ENCODE measurements around the gene UQCC3. TPM values are rescaled to one million over a fixed set of nuclear protein-coding genes. Genes with fewer than 3 reads are reported as not detected.
A peak's percentile ranks its signal among the peaks of the same experiment; 100 is the strongest.
"Not testable (repeated sequence)": the region's sequence is repeated elsewhere in the genome, so short reads cannot be mapped to it uniquely, and the experiment has no call there.

The UQCC3 gene
- total RNA-seq, 1 experiment from 2014 or later = 23.0 TPM

DNA sequence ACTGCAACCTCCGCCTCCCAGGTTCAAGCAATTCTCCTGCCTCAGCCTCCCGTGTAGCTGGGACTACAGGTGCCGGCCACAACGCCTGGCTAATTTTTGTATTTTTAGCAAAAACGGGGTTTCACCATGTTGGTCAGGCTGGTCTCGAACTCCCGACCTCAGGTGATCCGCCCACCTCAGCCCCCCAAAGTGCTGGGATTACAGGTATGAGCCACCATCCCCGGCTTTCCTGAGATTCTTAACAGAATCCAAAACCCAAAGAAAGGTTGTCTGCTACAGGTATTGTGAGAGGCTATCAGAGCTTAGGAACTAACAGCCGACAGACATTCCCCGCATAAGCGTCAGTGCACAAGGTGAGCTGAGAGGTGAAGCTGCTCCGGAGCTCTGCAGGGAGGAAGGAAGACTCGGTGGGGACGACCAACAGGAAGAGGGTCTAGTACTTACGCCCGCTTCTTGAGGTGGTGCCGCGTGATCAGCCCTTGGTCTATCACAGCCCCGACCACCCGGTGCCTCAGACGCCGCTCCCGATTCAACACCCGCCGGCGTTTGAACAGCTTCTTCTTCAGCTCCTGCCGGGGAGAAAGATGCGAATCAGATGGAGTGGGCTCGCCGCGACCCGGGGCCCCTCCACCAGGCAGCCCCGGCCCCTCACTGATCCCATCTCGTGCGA is 6.9 kb upstream of the UQCC3 start:
- in situ Hi-C loops (cut with HindIII; ENCODE audit: low sequenced_read_pairs) = no loop called here

GRCh38 chr11:62665075-62665598 is 6.3 kb upstream of the UQCC3 start, which contains the start of the genes C11orf98 and CSKMT:
TSS of gene C11orf98 (minus strand) at chr11:62665210. CDS start at chr11:62665169, 41 bp downstream.
TSS of gene CSKMT (plus strand) at chr11:62665312. CDS start at chr11:62665880, 568 bp downstream.
- peak; percentile 95 for DNase-seq (ENCODE audit: low spot score)
- in situ Hi-C loops (cut with HindIII; ENCODE audit: low sequenced_read_pairs) = no loop called here

More for the DNA sequence above, 6.9 kb upstream of the UQCC3 start:
- peak; percentile 71 for DNase-seq (ENCODE audit: low spot score)

DNA sequence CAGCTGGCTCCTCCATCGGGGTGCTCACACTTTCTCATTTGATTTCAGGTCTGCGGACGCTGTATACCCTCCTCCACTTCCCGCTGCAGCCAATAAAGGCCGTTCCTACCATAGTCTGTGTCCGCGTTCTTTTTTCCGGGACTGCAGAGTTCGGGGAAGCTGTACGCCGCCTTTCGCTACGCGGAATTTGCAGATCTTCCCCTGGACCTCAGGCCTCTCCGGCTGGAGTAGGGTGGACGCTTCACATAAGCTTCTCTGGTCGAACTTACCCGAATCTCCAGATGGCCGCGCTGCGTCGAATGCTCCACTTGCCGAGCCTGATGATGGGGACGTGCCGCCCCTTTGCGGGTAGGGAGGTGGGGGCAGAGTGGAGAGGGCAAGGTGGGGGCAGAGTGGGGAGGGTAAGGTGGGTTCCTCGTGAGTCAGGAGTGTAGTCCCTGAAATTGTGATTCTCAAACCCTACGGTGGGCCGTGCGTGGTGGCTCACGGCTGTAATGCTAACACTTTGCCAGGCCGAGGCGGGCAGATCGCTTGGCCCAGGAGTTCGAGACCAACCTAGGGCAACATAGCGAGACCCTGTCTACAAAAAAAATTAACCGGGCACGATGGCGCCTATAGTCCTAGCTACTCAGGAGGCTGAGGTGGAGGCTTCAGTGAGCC is 5.7 kb upstream of the UQCC3 start:
- peak; percentile 71 for DNase-seq (ENCODE audit: low spot score)
- in situ Hi-C loops (cut with HindIII; ENCODE audit: low sequenced_read_pairs) = no loop called here

- DNase-seq (ENCODE audit: low spot score) = no peak
- in situ Hi-C loops (cut with HindIII; ENCODE audit: low sequenced_read_pairs) = no loop called here
Observed at GRCh38 chr11:62666259-62666926, 5.1 kb upstream of the UQCC3 start.

DNA sequence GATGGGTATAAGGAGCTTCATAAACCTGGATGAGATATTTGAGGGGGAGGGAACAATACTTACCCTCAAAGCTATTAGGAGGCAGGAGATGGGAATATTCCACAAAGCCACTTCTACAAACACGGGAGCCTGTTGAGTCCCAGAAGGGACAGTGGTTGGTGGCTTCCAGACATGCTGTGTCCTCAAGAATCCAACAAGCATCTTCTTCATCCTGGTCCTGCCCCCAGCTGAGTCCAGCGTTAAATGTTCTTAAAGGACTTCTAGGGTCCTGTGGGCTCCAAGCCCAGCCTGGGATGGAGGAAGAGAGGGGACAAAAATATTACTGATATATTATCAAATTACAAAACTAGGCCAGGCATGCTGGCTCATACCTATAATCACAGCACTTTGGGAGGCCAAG is 4.0 kb upstream of the UQCC3 start:
- in situ Hi-C loops (cut with HindIII; ENCODE audit: low sequenced_read_pairs) = no loop called here
- DNase-seq (ENCODE audit: low spot score) = no peak

- DNase-seq (ENCODE audit: low spot score) = no peak
Observed at GRCh38 chr11:62669420-62670161, 1.9 kb upstream of the UQCC3 start.

GRCh38 chr11:62671236-62671607 is 251 bp upstream of the UQCC3 start:
- in situ Hi-C loops (cut with HindIII; ENCODE audit: low sequenced_read_pairs) = loop anchor here (5.0 kb wide), 2 partner anchors 41 to 74 kb away; no protein-coding TSS in a partner anchor
- no peak for DNase-seq (ENCODE audit: low spot score)

More at GRCh38 chr11:62669420-62670161, 1.9 kb upstream of the UQCC3 start:
- in situ Hi-C loops (cut with HindIII; ENCODE audit: low sequenced_read_pairs) = loop anchor here (5.0 kb wide), 2 partner anchors 43 to 72 kb away; no protein-coding TSS in a partner anchor

GRCh38 chr11:62673196-62673525 is 1.7 kb downstream of the UQCC3 start:
- in situ Hi-C loops (cut with HindIII; ENCODE audit: low sequenced_read_pairs) = loop anchor here (5.0 kb wide), 2 partner anchors 39 to 76 kb away; no protein-coding TSS in a partner anchor
- no peak for DNase-seq (ENCODE audit: low spot score)

DNA sequence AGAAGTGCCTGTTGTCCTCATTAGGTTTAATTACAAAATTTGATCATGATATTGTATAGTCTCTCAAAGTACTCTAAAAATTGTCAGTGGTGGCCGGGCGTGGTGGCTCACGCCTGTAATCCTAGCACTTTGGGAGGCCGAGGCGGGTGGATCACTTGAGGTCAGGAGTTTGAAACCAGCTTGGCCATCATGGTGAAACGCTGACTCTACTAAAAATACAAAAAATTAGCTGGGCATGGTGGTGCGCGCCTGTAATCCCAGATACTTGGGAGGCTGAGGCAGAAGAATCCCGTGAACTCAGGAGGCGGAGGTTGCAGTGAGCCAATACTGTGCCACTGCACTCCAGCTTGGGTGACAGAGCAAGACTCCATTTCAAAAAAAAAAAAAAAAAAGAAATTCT is 3.9 kb downstream of the UQCC3 start:
- in situ Hi-C loops (cut with HindIII; ENCODE audit: low sequenced_read_pairs); DNase-seq (ENCODE audit: low spot score): not testable (repeated sequence)

- in situ Hi-C loops (cut with HindIII; ENCODE audit: low sequenced_read_pairs) = no loop called here
Observed at GRCh38 chr11:62676698-62677097, 5.2 kb downstream of the UQCC3 start.

GRCh38 chr11:62677156-62677555 is 5.7 kb downstream of the UQCC3 start:
- in situ Hi-C loops (cut with HindIII; ENCODE audit: low sequenced_read_pairs) = no loop called here
- no peak for DNase-seq (ENCODE audit: low spot score)

More at GRCh38 chr11:62676698-62677097, 5.2 kb downstream of the UQCC3 start:
- DNase-seq (ENCODE audit: low spot score) = no peak

DNA sequence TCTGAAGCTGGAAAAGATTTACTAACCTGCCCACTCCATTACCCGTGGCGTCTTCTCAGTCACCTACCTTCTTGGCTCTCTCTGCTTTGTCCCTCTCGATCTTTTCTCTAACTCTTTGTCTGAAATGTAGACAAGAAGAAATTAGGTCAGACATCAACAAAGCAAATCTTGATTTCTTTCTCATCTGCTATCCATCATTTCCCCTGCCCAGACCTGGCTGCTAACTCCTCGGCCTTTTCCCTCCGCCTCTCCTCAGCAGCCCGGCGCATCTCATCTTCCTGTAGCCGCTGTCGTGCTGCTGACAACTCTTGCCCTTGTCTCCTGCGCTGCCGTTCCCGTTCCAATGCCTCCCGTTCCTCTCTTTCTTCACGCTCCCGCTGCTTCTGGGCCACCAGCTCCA is 6.2 kb downstream of the UQCC3 start:
- no peak for DNase-seq (ENCODE audit: low spot score)
- in situ Hi-C loops (cut with HindIII; ENCODE audit: low sequenced_read_pairs) = no loop called here

DNA sequence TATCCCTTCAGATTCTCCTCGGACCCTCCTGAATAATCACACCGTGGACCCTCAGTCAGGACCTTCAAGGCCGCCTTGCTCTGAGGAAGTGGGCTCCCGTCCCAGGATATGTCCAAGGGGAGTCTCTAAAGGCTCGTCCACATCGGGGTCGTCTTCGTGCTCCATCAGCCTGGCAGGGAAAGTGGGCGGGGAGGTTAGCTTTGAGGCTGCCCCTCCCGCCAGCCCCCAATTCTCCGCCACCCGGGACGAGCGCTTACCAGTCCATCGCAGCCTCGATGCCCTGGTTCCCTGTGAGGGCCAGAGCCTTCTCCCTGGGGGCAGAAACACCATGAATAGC is 6.9 kb downstream of the UQCC3 start:
- no peak for DNase-seq (ENCODE audit: low spot score)

DNA sequence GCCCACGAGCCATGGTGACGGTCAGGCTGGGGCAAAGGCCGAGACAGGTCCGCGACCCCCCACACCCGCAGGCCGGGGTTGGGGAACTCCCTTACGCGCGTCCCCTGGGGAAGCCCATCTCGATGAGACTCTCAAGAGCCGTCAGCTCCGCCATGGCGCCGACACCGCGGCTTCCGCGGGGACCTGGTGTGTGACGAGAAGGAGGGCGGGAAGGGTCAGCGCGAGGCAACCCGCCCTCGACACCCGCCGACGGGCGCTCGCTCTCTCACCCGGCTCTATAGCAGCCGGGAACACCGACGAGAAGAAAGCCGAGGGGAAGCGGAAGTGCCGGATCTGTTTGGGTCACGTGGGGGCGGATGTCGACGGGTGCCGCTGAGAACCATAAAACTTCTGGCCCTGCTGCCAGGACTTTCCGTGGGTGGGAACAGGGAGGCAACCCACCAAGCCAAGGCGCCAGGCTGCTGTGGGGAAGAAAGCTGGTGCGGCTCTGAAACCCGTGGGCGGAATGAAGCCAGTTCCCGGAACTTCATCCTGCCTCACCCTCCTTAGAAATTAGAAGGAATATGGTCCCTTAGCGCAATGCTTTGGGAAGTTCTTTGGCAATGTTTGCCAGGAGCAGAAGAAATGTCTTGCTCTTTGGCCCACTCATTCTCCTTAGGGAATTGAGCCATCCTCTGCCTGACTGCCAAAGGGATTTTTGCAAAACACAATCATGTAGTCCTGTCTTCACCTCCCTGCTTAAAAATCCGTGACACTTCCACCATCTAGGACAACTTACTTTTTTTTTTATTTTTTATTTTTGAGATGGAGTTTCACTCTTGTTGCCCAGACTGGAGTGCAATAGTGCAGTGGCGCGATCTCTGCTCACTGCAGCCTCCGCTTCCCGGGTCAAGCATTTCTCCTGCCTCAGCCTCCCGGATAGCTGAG is 7.6 kb downstream of the UQCC3 start, which contains the start of gene UBXN1:
UBXN1 (minus strand) TSS at position 304 of the 927 bp plus-strand sequence; CDS start at position 154, 150 bp downstream.
- peak; percentile 89 for DNase-seq (ENCODE audit: low spot score)
- in situ Hi-C loops (cut with HindIII; ENCODE audit: low sequenced_read_pairs) = no loop called here

More for the DNA sequence above, 6.9 kb downstream of the UQCC3 start:
- in situ Hi-C loops (cut with HindIII; ENCODE audit: low sequenced_read_pairs) = no loop called here

- in situ Hi-C loops (cut with HindIII; ENCODE audit: low sequenced_read_pairs) = no loop called here
- DNase-seq (ENCODE audit: low spot score) = peak; percentile 52
Observed at GRCh38 chr11:62680825-62681240, 9.4 kb downstream of the UQCC3 start.

- in situ Hi-C loops (cut with HindIII; ENCODE audit: low sequenced_read_pairs) = no loop called here
- no peak for DNase-seq (ENCODE audit: low spot score)
Observed at GRCh38 chr11:62682518-62682917, 11.0 kb downstream of the UQCC3 start.

DNA sequence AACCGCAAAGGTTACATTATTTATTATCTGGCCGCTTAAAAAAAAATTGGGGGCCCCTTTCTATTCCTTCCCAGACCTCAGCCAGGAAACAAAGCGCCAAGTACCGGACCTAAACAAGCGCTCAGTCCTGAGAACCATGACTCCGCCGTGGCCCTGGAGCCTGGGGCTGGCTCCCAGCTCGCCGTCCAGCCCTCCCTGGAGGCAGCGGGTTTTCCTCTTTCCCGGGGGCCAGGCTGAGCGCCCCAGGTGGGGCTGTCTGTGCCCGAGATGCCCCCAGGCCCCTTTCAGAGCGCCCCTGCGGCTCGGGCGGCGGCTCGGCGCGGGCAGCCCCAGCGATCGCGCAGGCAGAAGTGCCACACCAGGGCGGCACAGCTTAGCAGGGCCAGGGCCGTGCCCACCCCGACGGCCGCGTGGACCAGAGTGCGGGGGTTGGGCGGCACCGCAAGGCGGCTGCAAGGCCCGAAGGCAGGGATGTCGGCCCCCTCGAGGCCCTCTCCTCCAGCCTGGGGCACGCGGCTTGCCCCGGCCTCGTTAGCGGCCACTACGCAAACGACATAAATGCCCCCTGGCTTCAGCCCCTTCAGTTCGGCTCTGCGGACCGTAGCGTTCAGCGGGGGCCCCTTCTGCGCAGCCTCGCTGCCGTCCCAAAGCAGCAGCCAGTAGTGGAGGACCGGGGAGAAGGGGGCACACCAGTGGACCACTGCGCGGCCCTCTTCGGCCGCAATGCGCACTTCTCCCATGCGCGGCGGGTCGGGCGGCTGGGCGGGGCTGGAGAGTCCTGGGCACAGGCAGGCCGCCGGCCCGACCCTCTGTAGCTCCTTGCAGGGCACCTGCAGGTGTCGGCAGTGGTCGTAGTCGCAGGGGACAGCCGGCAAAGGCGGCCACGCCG is 16.3 kb downstream of the UQCC3 start:
- in situ Hi-C loops (cut with HindIII; ENCODE audit: low sequenced_read_pairs) = no loop called here
- no peak for DNase-seq (ENCODE audit: low spot score)
